GM18858 (cell line): Measurements from ENCODE around the gene SLC44A1.
A peak's percentile ranks its signal among the peaks of the same experiment; 100 is the strongest.
"Not testable (repeated sequence)": the region's sequence is repeated elsewhere in the genome, so short reads cannot be mapped to it uniquely, and the experiment has no call there.

Source experiments
- ATAC-seq: cut with Tn5 transposase; IDR thresholded peaks from one replicate; pipeline ENCODE4 v1.9.1; 2021; ENCODE audit not compliant: unreplicated experiment

SLC44A1 gene

DNA sequence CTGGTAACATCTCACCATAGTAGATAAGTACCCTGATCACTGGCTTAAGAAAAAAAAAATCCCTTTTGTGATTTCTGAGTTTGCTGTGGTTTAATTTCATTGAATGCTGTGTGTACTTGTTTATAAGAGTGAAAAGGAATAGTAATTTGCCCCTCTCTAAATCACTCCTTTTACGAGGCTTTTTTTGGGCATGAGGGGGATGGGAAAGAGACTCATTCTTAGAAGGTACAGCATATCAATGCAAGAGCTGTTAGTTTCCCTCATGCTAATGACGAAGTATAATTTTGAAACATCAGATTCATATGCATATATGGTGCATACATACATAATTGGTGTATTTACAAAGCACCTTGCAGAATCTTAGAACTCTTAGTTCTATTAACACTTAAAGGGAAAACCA is 2.4 kb upstream of the SLC44A1 start:
- ATAC-seq, result no peak

GRCh38 chr9:105242557-105242956 is 1.9 kb upstream of the SLC44A1 start:
- no peak for ATAC-seq

DNA sequence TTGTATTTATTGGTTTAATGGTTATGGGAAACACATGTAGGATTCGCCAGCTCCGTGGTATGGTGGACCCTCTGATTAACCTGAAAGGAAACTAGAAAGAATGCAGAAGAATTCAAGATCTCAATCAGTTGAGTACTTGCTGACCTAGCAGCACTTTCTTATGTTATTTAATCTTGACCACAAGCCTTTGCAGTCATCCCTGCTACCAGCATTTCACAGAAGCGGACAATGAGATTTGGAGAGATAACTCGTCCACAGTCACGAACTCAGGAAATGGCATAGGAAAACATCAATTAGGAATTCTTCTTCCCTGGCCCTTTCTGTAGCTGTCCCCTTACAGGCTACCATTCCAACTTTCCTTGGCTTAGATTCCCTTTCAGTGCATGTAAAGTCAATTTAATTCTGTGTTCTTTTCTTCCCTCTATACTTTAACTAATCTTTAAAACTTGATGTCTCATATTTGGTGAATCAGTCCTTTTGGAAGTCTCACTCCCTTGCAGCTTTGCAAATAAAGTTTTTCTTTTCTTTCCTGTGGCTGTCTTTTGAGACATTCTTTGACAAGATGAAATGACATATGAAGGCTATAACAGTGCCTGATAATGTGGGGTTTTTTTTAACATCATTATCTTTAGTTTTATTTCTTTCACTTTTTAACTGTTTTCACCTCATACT is 1.3 kb upstream of the SLC44A1 start:
- no peak for ATAC-seq

- ATAC-seq, result peak; percentile 43
Measured at GRCh38 chr9:105244734-105245028, 230 bp downstream of the SLC44A1 start.

- no peak for ATAC-seq
Measured at GRCh38 chr9:105245029-105245890, 809 bp downstream of the SLC44A1 start.

- no peak for ATAC-seq
Measured at GRCh38 chr9:105245891-105246161, 1.4 kb downstream of the SLC44A1 start.

- ATAC-seq, result no peak
Measured at GRCh38 chr9:105246656-105247173, 2.3 kb downstream of the SLC44A1 start.

DNA sequence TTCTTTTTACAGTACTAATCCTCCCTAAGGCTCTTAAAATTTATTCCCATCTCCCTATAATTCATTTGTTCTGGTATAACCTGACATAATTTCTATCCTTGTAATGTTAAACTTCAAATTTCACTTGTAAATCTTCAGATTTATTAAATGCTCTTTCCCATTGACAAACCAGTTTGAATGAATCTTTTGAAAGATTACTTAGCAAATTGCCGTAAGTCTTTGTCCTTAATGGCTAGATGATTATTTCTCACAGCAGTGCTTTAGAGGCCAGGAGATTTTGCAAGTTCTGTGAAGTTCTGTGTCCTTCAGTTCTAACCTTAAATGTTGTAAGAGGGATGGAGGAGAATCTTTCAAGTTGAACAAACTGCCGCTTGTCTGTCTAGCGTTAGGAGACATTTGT is 4.2 kb downstream of the SLC44A1 start:
- no peak for ATAC-seq

DNA sequence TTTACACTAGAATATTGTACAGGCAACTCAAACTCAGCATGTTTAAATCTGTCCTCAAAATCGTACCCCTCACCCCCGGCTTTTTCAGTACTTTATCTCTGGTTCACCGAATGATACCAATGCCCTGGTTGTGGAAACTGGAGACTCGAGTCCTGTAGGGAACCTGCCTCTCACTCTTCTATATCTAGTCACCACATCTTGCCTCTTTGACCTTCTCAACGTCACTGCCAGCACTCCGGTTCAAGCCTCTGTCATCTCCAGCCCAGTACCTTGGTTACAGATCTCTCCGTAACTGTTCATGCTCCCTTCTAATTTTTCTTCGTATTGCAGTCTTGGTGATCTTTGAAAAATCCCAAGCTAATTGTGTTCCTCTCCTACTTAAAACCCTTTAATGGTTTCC is 6.7 kb downstream of the SLC44A1 start:
- no peak for ATAC-seq

DNA sequence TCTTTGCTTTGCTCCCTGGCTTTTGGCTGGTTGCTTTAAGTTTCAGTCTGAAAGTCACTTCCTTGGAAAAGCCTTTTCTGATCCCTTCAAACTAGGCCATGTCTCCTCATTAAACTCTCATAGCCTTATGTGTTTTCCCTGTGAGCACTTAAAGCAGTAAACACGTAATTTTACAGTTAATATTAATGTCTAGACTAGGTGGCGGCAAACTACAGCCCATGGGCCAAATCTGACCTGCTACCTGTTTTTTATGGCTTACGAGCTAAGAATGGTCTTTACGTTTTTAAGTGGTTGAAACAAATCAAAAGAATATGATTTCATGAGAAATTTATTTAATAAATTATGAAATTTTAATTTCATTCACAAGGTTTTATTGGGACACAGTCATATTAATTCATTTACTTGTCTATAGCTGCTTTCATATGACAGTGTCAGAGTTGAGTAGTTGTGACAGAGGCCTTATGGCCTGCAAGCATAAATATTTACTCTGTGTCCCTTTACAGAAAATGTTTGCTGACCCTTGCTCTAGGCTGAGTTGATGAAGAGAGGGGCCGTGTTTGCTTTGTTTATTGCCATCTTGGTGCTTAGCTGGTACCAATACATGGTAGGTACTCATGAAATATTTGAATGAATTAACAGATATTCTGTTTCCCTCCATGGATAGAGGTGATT is 7.4 kb downstream of the SLC44A1 start:
- ATAC-seq, result no peak

DNA sequence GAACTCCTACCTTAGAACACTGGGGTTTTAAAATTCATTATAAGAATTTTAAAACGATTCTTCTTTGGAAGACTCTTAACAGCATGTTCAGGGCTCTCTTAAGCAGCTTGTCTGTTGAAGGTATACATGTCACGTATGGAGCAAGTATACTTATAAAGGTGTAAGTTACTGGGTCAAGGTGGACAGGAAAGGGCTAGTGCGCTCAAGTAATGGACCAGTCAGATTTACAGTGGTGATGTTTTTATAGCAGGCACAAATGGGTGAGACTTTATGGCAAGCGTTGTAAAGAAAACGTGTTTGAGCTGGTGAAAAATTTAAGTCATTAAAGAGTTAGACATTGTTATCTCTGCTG is 7.9 kb downstream of the SLC44A1 start:
- no peak for ATAC-seq

GRCh38 chr9:105254226-105254625 is 9.8 kb downstream of the SLC44A1 start:
- no peak for ATAC-seq

- no peak for ATAC-seq
Measured at GRCh38 chr9:105255421-105255820, 11.0 kb downstream of the SLC44A1 start.

DNA sequence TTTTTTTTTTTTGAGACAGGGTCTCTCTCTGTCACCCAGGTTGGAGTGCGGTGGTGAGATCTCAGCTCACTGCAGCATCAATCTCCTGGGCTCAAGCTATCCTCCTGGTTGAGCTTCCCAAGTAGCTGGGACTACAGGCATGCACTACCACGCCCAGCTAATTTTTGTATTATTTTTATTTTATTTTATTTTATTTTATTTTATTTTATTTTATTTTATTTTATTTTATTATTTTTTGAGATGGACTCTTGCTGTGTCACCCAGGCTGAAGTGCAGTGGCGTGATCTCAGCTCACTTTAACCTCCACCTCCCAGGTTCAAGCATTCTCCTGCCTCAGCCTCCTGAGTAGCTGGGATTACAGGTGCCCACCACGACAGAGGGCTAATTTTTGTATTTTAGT is 12.1 kb downstream of the SLC44A1 start:
- ATAC-seq, result not testable (repeated sequence)

GRCh38 chr9:105257809-105258208 is 13.4 kb downstream of the SLC44A1 start:
- ATAC-seq, result no peak

DNA sequence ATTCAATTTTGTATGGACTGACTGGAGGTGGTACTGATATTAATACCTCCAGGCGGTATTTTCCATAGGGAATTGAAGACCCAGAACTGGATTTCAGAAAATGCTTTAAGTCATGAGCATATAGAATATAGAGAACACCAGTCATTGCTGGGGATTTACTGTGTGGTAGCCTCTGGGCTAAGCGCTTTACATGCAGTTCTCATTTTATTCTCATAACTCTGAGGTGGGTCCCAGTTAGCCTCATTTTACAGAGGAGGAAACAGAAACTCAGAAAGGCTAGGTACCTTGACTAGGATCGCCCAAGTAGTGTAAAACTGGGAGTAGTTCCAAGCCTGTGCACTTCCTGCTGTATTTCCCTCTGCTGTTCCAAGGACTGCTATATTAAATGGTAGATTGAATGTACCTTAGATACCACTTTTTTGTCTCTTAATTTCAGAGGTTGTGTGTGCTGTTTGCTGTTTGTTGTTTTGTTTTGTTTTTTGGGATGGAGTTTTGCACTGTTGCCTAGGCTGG is 13.8 kb downstream of the SLC44A1 start:
- ATAC-seq, result no peak

DNA sequence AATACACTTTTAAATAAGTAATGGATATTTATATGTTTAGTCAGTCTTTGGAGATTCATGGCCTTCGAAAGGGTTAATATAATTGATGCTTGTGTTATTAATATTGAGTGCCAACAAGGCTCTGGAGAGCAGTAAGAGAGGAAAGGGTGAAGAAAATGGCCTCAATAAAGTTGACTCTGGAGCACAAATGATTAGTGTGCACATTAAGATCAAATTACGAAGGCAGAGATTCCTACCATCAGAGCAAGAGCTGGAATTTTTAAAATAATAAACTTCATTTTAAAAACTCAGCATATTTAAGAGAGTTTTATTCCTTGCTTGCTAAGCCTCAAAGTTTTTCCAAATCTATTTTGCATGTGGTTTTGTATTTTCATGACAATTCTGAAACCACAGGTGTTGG is 14.8 kb downstream of the SLC44A1 start:
- ATAC-seq, result no peak

DNA sequence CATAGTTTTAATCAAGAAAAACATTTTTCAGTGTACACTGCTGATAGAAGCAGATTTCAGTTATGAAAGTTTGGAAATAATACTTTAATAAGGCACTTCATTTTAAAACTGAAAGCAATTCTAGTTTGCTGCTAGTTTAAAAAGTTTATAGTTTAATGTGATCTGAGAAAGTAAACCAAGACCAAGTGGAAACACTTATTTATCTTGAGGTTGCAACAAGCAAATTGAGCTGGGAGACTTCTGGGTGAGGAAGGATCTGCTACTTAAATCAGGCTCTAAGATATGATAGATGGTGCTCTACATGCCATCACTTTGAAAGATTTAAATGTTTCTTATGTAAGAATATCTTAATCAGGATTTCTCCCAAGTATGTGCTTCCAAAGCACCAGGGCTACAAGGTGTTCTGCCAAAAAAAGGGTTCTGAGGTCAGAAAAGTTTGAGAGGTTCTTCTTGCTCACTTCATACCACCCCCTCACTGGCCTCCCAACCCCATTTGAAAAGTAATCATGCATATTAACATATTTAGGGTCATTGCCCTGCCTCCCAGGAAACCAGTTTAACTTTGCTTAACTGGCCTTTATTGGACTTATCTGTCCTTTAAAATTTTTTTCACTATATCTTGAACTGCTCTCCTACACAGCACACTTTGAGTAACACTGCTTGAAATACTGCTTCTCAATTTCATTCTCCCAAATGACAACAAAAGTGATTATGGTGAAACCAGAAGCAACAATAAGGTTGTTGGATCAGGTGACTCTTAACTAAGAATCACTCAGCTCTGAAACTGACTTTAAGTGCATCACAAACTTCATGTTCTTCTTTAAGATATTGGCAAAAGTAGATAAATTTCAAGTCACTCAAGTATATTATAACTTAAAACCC is 15.5 kb downstream of the SLC44A1 start:
- ATAC-seq, result peak; percentile 36

GRCh38 chr9:105262497-105262896 is 18.0 kb downstream of the SLC44A1 start:
- ATAC-seq, result no peak

DNA sequence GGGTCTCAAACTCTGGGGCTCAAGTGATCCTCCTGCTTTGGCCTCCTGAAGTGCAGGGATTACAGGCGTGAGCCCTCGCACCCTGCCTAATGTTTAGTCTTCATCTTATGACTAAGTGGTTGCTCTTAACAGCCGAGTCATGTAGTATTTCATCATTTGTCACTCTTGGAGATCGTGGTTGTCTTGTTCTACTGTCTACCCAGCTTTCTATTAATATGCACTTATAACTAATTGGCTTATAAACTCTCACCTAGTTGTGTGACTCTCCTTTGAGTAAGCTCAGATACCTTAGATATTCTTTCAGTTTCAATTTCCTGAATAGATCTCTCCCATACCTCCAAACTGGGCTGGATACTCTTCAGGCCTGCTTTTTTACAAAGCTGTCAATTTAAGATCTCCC is 19.9 kb downstream of the SLC44A1 start:
- no peak for ATAC-seq

DNA sequence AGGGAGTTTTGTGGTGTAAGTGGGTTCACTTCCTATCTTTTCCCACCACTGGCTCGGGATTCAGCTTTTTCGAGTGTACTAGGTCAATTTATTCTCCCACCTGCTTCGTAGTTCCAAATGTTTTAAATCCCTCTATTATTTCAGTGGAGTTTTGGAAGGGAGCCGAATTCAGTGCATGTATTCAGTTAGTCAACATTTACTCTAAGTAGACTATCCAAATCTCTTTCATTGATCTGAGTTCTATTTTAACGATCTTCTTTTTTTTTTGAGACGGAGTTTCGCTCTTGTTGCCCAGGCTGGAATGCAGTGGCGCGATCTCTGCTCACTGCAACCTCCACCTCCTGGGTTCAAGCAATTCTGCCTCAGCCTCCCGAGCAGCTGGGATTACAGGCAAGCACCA is 23.8 kb downstream of the SLC44A1 start:
- not testable (repeated sequence) for ATAC-seq
